AG20443 (cell line): ENCODE data around the gene BIRC2.
A peak's percentile ranks its signal among the peaks of the same experiment; 100 is the strongest.
"Not testable (repeated sequence)": the region's sequence is repeated elsewhere in the genome, so short reads cannot be mapped to it uniquely, and the experiment has no call there.

ENCODE experiments used
- DNase-seq: peaks from one replicate; pipeline ENCODE4 v3.0.0; 2012; ENCODE audit warnings: low spot score, mixed read lengths

Gene BIRC2

GRCh38 chr11:102323542-102324251, 23.3 kb upstream of the BIRC2 start:
- peak; percentile 53 for DNase-seq

GRCh38 chr11:102325088-102325487, 21.9 kb upstream of the BIRC2 start:
- DNase-seq: no peak

DNA sequence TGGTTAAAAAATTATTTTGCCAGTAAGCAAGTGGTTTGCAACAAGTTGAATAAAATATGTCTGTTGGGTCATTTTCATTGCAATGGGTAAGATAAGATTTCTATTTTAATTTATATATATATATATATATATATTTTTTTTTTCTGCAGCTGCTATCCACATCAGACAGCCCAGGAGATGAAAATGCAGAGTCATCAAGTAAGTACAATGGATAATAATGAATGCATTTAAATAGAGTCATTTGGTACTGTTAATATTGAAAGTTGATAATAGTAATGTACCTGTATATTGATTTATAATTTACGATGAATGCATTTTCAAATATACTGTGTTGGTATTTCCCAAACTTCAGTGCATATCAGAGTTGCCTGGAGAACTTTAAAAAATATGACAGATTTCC, 18.3 kb upstream of the BIRC2 start:
- DNase-seq: no peak

DNA sequence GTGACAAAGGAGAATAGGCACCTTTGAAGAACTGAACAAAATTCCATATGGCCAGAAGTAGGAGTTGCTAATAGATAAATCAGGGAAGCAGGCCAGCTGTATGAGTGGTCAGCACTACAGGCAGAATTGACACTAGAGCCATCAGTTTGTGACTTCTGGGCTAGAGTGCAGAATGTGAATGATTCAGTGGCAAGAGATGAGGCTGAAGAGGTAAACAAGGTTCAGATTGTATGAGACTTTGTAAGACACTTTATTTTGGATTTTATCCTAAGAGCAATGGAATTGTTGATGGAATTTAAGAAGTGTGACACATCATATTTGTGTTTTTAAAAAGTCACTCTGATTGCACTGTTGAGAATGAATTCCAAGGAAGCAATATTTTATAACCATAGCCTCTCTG, 16.8 kb upstream of the BIRC2 start:
- DNase-seq: peak; percentile 46

DNA sequence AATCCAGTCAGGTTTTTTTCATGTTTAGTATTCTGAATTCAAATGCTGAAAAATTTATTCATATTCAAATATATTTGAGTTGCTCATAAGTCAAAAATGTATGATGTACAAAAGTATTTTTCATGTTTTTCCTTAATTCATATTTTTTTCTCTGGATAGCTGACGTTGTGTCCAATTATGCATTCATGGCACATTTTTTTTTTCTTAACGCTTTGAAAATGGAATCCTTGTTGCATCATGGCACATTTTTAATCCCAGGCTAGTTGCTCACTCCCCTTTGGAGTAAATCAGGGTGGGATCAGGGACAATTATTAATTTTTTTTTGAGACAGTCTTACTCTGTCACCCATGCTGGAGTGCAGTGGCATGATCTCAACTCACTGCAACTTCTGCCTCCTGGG, 15.7 kb upstream of the BIRC2 start:
- DNase-seq: no peak

GRCh38 chr11:102332611-102332994, 14.4 kb upstream of the BIRC2 start:
- no peak for DNase-seq

DNA sequence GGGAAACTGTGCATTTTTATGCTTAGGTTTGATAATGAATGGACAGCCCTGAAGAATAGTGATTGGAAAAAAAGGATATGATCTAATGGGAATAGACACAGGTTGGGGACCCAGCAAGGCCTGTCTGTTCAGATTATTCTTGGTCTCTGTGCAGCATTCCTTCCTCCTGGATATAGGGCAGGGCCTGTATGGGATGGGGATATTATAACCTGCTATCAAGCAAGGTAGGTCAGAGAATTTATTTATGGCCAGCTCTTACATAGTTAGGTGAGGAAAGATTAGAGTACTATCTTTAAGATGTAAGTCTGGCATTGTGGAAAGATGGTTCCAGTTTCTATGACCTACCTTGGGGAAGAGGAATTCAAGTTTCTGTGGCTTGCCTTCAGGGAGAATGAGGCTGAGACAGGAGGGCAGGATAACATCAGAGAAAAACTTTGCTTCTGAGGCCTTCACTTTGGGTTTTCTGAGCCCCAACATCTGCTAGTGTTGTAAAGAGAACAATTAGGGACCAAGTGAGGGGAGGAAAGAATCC, 8.5 kb upstream of the BIRC2 start:
- DNase-seq: no peak

DNA sequence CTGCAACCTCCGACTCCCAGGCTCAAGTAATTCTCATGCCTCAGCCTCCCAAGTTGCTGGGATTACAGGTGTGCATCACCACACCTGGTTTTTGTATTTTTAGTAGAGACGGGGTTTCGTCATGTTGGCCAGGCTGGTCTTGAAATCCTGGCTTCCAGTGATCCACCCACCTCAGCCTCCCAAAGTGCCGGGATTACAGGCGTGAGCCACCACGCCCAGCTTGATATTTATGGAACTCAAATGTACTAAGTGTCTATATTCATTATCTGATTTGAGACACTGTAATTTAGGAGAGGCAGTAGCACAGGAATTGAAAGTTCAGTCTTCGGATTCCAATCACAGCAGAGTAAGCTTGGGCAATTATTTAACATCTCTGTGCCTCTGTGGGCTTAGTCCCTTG, 5.7 kb upstream of the BIRC2 start:
- not testable (repeated sequence) for DNase-seq

- peak; percentile 76 for DNase-seq
These were observed 5.1 kb upstream of the BIRC2 start for GRCh38 chr11:102341844-102342318.

- DNase-seq: no peak
These were observed 3.2 kb upstream of the BIRC2 start for GRCh38 chr11:102343809-102344208.

DNA sequence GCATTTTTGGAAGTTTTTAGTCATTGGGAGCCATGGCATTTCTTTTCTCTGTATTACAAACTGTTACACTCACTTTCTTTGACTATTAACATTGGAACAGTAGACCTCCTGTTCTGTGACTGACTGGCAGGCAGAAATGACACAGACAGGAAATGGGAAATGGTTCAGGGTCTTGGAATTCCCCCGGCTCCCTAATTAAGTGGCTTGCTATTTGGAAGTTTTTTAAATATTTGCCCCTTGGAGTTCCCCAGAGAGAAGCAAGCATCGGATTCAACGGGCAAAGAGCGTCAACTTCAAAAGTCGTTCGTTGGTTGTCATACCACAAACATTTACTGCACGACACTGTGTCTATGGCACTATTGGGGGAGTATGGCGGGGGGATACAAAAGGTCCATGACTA, 1.1 kb upstream of the BIRC2 start:
- peak; percentile 10 for DNase-seq

- DNase-seq: no peak
These were observed 612 bp upstream of the BIRC2 start for GRCh38 chr11:102346456-102346747.

DNA sequence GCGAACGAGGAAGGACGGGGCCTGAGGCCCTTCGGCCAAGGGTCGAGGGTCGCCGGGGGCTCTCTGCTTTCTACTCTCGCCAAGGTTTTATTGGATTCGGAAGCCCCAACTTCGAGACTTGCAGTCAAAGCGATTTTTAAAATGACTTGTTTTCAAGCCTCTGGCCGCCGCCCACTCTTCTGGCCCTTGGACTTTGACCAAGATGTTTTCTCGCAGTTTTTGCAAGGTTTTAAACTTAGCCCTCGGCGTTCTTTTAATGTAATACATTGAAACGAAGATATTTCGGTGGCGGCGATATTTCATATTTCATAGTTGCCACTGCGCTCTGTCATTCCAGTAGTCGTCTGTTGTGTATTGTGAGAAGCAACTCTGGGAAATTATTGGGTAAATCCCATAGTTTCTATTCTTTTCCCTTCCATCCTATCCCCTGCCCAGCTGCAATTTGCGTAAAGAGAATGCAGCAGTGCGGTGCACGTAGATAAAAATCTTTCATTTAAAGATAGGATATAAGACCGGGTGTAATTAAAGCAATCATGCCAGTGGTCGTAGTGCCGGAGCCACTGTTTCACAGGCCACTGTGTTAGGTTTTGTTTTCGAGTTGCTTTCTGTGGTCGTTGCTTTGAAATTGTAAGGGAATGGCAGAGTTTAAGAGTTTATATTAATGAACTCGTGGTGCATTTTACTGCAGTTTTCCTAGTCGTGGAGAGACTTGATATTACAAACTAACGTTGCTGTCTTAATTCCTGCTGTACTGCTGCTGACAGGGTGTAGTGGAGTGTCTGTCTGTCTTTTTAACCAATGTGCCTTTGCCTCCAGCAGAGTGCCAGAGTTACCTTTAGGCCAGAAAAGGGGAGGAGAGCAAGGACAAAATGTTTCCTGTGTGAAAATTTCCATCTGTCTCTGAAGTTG, 702 bp downstream of the BIRC2 start:
- peak; percentile 12 for DNase-seq

GRCh38 chr11:102357116-102357515, 10.1 kb downstream of the BIRC2 start:
- no peak for DNase-seq

GRCh38 chr11:102359372-102359771, 12.4 kb downstream of the BIRC2 start:
- DNase-seq: no peak

DNA sequence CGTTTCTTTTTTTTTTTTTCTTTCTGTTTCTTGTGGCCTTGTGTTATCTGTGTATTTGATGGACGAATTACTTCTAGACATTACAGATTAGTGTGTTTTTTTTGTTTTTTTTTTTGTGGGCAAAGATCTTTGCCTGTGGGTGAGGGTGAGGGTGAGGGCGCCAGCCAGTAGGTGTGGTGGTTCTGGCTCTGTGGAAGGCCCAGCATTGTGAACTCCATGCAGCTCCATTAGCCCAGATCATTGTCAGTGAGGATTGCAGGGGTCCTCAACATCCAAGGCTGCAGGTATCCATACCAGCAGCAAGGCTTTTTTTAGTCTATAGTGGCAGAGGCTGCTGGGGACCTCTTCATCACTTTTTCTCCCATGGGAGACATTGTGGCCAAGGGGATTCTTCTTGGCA, 13.7 kb downstream of the BIRC2 start:
- no peak for DNase-seq

- DNase-seq: no peak
These were observed 14.3 kb downstream of the BIRC2 start for GRCh38 chr11:102361086-102362031.

DNA sequence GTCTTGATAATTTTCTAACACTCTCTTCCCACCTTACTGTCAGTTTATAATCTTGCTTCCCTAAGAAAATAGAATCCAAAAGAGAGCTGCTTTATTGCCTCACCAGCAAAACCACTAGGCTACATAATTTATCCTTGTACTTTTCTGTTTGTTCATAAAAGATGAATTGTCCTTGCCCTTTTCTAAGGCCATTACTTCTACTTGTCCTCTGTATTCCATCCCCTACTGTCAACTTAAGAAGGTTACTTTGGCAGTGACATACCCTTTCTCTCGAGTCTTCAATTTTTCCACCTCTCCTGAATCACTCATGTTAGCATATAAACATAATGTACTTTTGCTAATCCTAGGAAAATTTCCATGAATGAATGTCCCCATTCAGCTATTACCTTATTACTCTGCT, 18.0 kb downstream of the BIRC2 start:
- DNase-seq: no peak

- peak; percentile 19 for DNase-seq
These were observed 20.4 kb downstream of the BIRC2 start for GRCh38 chr11:102367364-102367763.

- no peak for DNase-seq
These were observed 21.5 kb downstream of the BIRC2 start for GRCh38 chr11:102368472-102368871.

DNA sequence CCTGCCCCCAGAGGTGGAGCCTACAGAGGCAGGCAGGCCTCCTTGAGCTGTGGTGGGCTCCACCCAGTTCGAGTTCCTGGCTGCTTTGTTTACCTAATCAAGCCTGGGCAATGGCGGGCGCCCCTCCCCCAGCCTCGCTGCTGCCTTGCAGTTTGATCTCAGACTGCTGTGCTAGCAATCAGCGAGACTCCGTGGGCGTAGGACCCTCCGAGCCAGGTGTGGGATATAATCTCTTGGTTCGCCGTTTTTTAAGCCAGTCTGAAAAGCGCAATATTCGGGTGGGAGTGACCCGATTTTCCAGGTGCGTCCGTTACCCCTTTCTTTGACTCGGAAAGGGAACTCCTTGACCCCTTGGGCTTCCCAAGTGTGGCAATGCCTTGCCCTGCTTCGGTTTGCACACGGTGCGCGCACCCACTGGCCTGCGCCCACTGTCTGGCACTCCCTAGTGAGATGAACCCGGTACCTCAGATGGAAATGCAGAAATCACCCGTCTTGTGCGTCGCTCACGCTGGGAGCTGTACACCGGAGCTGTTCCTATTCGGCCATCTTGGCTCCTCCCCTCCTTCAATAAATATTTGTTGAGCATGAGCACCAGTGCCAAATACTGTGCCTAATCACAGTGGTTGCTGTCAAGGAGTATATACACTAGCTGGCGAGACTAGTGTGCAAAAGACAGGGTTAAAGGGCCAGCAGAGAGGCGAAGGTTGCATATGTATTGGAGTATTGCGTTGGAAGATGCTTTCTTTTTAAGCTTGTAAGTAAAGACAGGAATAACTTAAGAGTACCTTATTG, 27.8 kb downstream of the BIRC2 start:
- DNase-seq: not testable (repeated sequence)
